HFF-Myc (cell line): ENCODE measurements around the gene SMAD7.

Experiments used
- DNase-seq: peaks from one replicate; pipeline ENCODE4 v3.0.0-alpha.2; 2011; ENCODE audit warnings: low read depth; ENCODE audit errors: extremely low read depth
- H3K4me3 ChIP-seq: replicated peaks from 2 replicates; pipeline ENCODE4 v1.5.1; 2011; ENCODE audit warnings: low read depth, mild to moderate bottlenecking, control low read depth, low read length
- TF ChIP-seq, protein P1 (sequence below): IDR thresholded peaks from 2 replicates; pipeline ENCODE4 v1.5.1; 2012; ENCODE audit warnings: mild to moderate bottlenecking, low read depth, low read length, control low read depth; ENCODE audit errors: missing control alignments

SMAD7 gene

DNA sequence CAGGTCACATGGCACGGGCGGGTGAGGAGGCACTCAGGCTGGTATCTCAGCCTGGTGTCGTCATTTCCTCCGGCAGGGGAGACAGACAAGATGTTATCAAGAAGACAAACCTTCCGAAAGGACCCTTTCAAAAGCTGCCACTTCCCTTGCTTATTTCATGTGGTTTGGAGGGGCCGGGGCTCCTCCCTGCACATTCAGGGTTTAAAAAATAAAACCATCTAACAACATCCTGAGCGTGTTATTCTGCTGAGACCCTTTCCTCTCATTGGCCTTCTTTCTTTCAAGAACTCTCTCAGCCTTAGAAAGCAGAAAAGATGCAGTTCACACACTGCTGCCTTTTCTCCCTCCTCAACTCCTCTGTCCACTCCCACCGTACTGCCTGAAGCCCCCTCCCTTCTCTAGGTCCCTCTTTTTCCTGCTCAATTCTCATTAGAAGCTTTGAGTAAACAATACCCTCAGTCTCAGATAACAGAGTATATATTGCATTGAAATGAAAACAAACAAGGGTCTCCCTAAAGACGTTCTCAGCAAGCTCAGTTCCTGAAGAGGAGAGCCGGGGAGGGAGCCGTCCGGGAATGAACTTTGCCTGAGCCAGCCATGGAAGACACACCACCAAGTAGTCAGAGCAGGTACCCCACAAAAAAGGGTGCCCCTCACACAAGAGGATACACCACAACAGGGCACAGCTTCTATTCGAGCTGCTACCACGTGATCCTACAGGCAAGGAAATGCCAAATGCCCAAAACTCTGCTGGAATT lies 9.7 kb downstream of the SMAD7 start:
- H3K4me3 ChIP-seq = no peak overlapping the region
- TF ChIP-seq, protein P1, sequence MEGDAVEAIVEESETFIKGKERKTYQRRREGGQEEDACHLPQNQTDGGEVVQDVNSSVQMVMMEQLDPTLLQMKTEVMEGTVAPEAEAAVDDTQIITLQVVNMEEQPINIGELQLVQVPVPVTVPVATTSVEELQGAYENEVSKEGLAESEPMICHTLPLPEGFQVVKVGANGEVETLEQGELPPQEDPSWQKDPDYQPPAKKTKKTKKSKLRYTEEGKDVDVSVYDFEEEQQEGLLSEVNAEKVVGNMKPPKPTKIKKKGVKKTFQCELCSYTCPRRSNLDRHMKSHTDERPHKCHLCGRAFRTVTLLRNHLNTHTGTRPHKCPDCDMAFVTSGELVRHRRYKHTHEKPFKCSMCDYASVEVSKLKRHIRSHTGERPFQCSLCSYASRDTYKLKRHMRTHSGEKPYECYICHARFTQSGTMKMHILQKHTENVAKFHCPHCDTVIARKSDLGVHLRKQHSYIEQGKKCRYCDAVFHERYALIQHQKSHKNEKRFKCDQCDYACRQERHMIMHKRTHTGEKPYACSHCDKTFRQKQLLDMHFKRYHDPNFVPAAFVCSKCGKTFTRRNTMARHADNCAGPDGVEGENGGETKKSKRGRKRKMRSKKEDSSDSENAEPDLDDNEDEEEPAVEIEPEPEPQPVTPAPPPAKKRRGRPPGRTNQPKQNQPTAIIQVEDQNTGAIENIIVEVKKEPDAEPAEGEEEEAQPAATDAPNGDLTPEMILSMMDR = no peak
- no peak for DNase-seq

DNA sequence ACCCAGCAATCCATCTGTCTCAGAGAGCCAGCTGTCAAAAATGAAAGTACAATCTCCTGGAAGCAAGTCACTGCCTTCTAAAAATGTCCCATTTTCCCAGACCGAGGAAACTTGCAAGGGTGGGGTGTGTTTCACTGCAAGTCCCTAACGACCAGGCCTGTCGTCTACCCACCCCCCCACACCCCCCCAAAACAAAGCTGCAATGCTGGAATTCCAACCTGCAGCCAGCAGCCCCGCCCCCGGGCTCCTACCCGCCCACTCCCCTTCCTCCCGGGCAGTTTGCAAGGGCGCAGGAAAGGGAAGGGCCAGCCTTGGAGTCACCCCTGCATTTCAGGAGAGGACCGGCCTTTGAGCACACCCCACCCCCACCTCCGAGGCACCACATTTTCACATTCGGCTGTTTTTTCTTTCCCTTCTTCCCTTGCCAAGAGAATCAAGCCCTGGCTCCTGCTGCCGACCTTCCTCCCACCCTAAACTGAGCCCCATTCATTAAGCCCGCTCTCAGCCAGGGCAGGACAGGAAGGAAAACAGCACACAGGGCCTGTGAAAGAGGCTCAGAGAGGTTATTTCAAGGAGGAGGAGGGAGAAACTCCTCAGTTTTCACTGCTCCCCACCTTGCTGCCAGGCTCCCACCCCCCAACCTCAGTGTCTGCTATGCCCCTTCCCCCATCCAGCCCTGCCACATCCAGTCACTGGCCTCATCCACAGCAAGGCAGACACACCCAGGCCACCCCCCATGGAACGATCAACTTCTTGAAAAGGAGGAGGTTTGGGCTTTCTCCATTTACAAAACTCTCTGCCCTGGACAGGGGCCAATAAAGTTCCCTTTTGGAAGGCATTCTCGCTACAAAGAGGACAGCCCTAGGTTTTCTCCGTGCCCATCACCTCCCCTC lies 11.3 kb downstream of the SMAD7 start:
- TF ChIP-seq, protein P1 = no peak
- H3K4me3 ChIP-seq = no peak overlapping the region; the same call in 1 of the 2 replicates
- DNase-seq = no peak

DNA sequence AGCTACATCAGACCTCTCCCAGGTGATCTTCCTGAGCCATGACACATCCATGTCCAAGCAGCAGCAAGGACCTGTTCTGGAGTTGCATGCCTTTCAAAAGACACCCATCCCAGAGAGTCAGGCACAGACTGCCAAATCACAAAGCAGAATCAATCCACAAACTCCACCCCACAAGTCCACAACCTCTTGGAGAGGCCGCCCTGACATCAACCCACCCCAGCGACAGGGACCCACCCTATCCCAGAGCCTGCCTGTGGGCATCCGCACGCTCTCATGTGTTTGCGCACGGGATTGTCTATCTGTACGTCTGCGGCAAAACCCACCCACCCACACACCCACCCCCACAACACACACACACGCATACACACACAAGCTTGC lies 11.9 kb downstream of the SMAD7 start:
- no peak overlapping the region for H3K4me3 ChIP-seq
- no peak for DNase-seq
- TF ChIP-seq, protein P1 = no peak

DNA sequence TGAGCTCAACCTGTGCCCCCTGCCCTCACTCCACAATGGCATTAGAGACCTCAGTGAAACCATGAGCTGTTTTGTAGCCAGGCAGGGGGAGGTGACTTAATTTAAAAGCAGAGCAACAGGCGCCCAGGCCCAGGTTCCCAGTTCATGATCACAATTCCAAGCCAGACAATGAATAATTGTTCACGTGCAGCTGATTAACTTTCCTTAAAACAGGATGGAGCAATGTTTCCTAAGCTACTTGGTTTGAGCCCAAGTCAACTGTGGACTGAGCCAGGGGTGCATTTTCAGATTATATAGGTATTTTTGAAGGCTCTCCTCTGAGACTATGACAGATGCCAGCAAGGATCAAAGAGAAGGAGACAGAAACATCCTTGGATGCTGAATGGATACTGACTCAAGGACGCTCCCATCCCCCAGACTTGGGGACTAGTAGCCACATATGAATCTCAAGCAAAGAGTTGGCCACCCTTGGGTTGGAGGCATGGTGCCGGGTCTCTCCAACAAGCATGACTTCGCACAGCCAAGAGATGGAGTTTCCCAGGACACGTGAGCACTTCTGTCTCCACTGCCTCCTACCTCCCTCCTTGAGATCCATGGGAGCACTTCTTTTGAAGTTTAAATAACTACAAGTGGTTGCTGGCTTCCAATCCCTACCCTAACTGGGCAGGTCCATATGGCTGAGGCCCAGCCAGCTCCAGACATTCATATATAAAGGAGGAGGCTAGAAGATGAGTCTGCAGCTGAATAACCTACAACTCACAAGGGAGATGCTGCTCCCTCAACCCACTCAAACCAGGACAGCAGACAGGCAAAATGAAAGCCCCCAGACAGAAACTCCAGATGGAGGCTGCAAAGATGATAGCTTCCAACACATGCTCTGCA lies 12.7 kb downstream of the SMAD7 start:
- TF ChIP-seq, protein P1 = no peak

DNA sequence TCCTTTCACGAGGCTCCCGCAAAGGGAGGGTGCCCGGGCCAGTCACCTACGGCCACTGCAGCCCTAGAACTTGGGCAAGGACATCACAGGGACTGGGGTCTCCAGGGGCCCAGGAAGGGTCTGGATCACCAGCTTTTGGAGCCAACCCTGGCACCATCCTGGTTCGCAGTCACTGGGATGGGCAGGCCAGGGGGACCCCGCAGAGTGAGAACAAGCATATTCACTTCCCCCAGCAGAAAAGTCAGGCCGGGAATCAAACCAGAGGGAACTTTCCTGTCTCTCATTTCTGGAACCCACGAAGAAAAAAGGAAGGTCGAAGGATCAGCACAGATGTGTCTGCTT lies 15.4 kb downstream of the SMAD7 start:
- DNase-seq = no peak
- TF ChIP-seq, protein P1 = no peak
- H3K4me3 ChIP-seq = no peak overlapping the region

More for the DNA sequence above, 12.7 kb downstream of the SMAD7 start:
- DNase-seq = no peak
- H3K4me3 ChIP-seq = no peak overlapping the region

DNA sequence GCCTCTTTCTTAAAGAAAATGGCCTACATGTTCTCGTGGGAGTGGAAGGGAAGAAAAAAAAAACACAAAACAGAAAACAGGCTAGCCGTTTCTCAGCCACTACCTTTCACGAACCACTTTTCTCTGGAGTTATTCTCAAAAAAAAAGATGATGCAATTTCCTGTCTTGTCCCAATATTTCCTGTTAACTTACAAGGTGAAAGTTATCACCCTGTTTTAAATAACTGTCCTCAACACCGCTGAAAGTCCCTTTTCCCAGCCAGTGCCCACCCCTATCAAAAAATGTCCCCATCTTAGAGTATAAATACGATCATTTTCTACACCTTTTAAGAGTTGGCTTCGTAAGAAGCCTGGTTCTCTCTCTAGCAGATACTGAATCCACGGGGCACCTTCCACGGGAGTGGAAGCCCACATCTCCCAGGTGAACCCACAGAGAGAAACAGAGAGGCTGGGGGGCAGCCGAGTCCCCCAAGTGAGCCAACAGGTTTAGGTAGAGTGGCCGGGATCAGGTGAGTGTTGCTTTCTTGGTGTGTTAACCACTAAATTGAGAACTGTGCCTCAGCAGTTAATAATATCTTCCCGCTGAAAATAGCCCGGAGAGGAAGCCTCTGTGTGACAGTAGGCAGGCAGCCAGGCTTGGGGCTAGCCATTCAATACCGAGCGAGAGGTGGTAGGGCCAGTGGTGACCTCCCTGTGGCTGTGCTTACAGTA lies 15.9 kb downstream of the SMAD7 start:
- TF ChIP-seq, protein P1 = no peak
- H3K4me3 ChIP-seq = no peak overlapping the region
- DNase-seq = no peak
